Measurements from ENCODE around the gene RALGAPA2. TPM values are rescaled to one million over a fixed set of nuclear protein-coding genes. Genes with fewer than 3 reads are reported as not detected.

Gene RALGAPA2
- total RNA-seq, 4 donors from 2014 or later, result 20.1 to 27.7 (median 23.0) TPM

- DNase-seq (ENCODE audit: extremely low spot score), result no peak
- H3K27me3 ChIP-seq, result no peaks in the 10 kb centered on the region
- no peak overlapping the region for H3K4me3 ChIP-seq
- 90% methylated on average over 8 of the region's 8 CpGs for WGBS
- no peak overlapping the region for H3K27ac ChIP-seq (replicated peaks in 1 of 4)
- H3K4me1 ChIP-seq, result peaks cover 0 to 18% (median 16%) of the 10 kb centered on the region in 4 donors
- H3K36me3 ChIP-seq, result peaks cover 21 to 82% (median 46%) of the 10 kb centered on the region in 4 donors
- intact Hi-C loops (cut with DNase I), result no loop called here
- no peaks in the 10 kb centered on the region for H3K9me3 ChIP-seq
- TF ChIP-seq POLR2AphosphoS5 (IDR thresholded peaks at IDR 0.05), result no peak
- TF ChIP-seq EP300 (IDR thresholded peaks at IDR 0.05), result no peak
- no peak for TF ChIP-seq CTCF (IDR thresholded peaks at IDR 0.05)
- TF ChIP-seq POLR2A (IDR thresholded peaks at IDR 0.05; ENCODE audit: low read depth), result no peak
Observed at GRCh38 chr20:20497242-20497978, 215.0 kb downstream of the RALGAPA2 start.

GRCh38 chr20:20495729-20496503, 216.5 kb downstream of the RALGAPA2 start:
- peaks cover 0 to 18% (median 16%) of the 10 kb centered on the region in 4 donors for H3K4me1 ChIP-seq
- no peaks in the 10 kb centered on the region for H3K27me3 ChIP-seq
- H3K9me3 ChIP-seq, result no peaks in the 10 kb centered on the region
- intact Hi-C loops (cut with DNase I), result no loop called here
- DNase-seq (ENCODE audit: extremely low spot score), result no peak
- H3K27ac ChIP-seq (replicated peaks in 1 of 4), result no peak overlapping the region
- WGBS, result 95% methylated on average over 9 of the region's 9 CpGs
- TF ChIP-seq POLR2AphosphoS5 (IDR thresholded peaks at IDR 0.05), result no peak
- no peak for TF ChIP-seq CTCF (IDR thresholded peaks at IDR 0.05)
- no peak for TF ChIP-seq EP300 (IDR thresholded peaks at IDR 0.05)
- no peak for TF ChIP-seq POLR2A (IDR thresholded peaks at IDR 0.05; ENCODE audit: low read depth)
- H3K4me3 ChIP-seq, result no peak overlapping the region
- peaks cover 9 to 77% (median 39%) of the 10 kb centered on the region in 4 donors for H3K36me3 ChIP-seq

DNA sequence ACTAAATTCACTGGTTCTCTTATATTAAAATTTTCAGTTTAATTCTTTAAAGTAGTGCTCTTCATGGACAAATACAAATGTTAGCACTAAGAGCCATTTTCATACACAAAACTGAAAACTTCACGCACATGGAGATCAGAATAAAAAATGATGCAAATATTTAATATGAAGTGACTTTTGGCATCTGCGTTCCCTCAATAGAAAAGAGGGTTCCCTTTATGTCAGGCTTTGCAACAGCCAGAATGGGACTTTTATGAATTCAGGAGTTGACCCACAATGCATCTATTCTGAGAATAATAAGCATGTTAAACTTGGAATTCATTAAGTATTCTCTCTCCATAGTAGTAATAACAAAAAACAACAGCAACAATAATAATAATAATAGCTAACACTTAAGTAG, 218.7 kb downstream of the RALGAPA2 start:
- Histone ChIP-seq H3K9me3 (no peaks in the 10 kb centered on the region), H3K4me3 (no peak overlapping the region), H3K27ac (replicated peaks in 1 of 4) (no peak overlapping the region), H3K36me3 (peaks cover 6 to 68% (median 35%) of the 10 kb centered on the region in 4 donors), H3K4me1 (peaks cover 0 to 11% (median 8%) of the 10 kb centered on the region in 4 donors), H3K27me3 (no peaks in the 10 kb centered on the region)
- TF ChIP-seq CTCF (IDR thresholded peaks at IDR 0.05) (no peak), POLR2A (IDR thresholded peaks at IDR 0.05; ENCODE audit: low read depth) (no peak), EP300 (IDR thresholded peaks at IDR 0.05) (no peak), POLR2AphosphoS5 (IDR thresholded peaks at IDR 0.05) (no peak)
- WGBS, result 84% methylated on average over 2 of the region's 2 CpGs
- intact Hi-C loops (cut with DNase I), result no loop called here
- DNase-seq (ENCODE audit: extremely low spot score), result no peak

DNA sequence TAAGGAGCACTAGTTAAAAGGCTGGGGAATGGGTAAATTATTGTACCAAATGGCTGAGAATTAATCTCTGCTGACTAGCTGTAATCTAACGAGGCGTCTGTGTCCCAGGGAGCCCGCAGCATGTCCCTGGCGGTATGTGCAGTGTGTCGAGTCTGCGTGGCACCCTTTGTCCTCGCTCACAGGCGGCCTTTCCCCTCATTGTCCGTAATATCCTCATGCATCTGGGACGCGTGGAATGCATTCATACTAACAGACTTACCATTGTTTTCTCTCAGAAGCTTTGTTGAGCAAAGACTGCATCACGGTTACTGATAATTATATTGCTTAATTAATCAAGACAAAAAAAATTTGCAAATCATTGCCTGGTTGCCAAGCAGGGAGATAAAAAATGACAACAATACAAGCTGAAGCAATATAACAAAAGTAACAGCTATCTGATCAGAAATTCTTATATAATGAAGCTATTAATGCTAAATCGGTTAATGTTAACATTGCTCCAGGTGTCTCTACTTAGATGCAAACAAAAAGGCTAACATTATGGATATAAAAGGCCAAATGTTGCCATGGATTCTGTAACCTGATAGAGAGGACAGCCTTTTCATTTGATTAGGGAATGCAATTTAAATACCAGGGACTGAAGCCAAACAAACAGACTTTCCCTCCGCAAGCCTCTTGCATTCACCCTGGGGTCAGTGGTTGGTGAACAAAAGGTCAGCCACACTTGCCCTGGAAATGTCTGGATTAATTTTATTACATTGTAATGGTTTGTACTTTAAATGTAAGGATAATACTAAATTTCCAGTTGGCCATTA, 219.7 kb downstream of the RALGAPA2 start:
- Histone ChIP-seq H3K4me3 (no peak overlapping the region), H3K4me1 (peaks cover 0 to 1% (median 0%) of the 10 kb centered on the region in 4 donors), H3K36me3 (peaks cover 8 to 75% (median 37%) of the 10 kb centered on the region in 4 donors), H3K27ac (replicated peaks in 1 of 4) (no peak overlapping the region), H3K9me3 (no peaks in the 10 kb centered on the region), H3K27me3 (no peaks in the 10 kb centered on the region)
- no peak for DNase-seq (ENCODE audit: extremely low spot score)
- 88% methylated on average over 14 of the region's 14 CpGs for WGBS
- intact Hi-C loops (cut with DNase I), result no loop called here
- no peak for TF ChIP-seq EP300 (IDR thresholded peaks at IDR 0.05)
- no peak for TF ChIP-seq POLR2A (IDR thresholded peaks at IDR 0.05; ENCODE audit: low read depth)
- no peak for TF ChIP-seq CTCF (IDR thresholded peaks at IDR 0.05)
- no peak for TF ChIP-seq POLR2AphosphoS5 (IDR thresholded peaks at IDR 0.05)

All from esophagus muscularis mucosa (tissue), 4 donors.